GM12872 (cell line): ENCODE data around the gene CAMK1D.

ENCODE experiments used
- TF ChIP-seq, protein P1 (sequence below): IDR thresholded peaks from 3 replicates; pipeline ENCODE4 v1.5.1; 2011; ENCODE audit warnings: low read depth, mild to moderate bottlenecking, low read length, moderate library complexity; ENCODE audit not compliant: insufficient read depth

CAMK1D gene

DNA sequence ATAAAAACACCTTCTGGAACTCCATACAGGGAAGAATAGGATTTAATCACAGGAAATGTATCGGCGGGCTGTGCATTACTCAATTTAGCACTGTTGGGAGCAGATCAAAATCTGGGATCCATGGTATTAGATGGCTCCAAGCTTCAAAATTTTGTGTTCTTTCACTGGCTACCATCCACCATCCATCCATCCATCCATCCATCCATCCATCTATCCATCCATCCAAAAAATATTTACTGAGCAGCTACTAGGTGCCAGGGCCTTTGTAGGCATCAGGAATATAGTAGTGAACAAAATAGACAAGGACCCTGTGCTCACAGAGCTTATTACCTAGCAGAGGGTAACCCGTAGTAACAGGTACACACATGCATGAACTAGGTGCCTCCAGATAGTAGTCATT lies 372.0 kb downstream of the CAMK1D start:
- TF ChIP-seq, protein P1, sequence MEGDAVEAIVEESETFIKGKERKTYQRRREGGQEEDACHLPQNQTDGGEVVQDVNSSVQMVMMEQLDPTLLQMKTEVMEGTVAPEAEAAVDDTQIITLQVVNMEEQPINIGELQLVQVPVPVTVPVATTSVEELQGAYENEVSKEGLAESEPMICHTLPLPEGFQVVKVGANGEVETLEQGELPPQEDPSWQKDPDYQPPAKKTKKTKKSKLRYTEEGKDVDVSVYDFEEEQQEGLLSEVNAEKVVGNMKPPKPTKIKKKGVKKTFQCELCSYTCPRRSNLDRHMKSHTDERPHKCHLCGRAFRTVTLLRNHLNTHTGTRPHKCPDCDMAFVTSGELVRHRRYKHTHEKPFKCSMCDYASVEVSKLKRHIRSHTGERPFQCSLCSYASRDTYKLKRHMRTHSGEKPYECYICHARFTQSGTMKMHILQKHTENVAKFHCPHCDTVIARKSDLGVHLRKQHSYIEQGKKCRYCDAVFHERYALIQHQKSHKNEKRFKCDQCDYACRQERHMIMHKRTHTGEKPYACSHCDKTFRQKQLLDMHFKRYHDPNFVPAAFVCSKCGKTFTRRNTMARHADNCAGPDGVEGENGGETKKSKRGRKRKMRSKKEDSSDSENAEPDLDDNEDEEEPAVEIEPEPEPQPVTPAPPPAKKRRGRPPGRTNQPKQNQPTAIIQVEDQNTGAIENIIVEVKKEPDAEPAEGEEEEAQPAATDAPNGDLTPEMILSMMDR, result no peak

DNA sequence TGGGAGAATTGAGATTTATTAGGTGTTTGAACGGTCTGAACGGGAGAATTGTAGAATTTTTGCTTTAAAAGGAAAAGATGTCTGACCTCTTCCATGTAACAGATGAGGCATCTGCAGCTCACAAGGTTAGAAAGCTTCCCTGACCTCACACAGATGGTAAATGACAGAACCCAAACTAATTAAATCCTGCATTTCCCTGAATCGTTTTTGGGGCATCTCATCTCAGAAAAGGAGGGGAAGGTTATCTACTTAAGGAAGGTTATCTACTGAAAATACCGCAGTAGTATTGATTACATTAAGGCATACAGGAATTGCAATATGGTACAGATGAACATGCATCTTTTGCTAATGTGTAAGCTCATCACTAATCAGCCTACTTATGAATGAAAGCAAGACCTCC lies 373.9 kb downstream of the CAMK1D start:
- TF ChIP-seq, protein P1, result no peak

DNA sequence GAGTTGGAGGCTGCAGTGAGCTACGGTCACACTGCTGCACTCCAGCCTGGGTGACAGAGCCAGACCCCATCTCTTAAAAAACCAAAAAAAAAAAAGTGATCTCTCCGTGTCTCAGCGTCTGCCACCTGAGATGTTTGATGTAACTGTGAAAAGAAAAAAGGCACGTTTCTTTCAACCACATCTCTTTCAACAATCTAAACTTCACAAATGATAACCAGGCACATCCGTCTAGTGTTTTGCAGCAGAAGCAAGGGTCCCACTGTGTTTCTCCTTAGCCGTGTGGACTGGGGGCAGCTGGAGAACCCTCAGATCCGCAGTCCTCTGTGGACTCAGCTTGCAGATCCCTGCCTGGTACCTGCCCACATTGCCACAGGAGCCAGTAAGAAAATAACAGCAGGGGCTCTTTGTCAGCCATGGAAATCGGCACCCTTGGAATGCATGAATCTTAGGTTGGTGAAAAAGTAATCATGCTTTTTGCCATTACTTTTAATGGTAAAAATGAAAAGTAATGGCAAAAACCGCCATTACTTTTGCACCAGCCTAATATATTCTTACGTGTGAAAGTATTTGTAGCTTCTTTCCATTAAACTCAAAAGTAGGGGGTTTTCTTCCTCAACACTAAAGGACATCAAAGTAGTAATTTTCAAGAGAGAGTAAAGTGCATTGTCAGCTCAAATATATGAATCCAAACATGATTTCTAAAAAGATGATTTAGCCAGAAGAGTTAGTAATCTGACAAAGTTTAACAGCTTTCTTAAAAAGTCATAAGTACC lies 375.6 kb downstream of the CAMK1D start:
- TF ChIP-seq, protein P1, result no peak

DNA sequence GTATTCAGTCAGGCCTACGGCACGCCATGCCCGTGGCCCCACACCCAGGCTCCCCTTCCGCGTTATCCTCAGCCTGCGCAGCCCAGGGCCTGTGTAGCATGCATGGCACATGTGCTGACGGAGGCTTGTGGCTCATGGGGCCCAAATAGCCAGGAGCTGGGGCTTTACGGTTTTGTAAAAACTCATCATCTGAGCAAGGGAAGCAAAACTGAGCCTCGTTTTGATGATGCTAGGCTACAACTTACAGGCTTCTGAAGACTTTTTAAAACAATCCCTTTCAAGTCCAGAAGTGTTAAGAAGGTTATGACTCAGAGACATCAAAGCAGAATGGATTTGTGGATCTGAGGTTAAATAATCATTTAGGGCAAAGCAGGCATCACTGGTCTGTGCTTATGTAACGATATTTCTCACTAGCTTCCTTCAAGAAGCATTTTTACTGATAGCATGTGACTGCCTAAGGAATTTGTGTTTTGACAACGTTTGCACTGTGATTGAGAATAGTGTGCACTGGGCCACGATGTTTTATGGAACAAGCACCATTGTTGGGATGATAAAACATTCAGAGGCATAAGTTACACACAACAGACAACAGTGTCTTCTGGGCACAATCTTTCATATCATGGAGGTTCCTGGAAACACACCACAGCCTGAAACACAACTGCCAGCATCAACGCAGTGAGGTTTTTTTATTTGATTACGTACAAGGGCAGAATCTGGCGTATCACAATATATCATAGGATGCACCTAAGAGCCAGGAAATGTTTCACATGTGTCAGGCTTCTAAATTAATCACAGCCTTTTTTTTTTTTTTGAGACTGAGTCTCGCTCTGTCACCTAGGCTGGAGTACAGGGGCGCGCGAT lies 377.9 kb downstream of the CAMK1D start:
- TF ChIP-seq, protein P1, result no peak

DNA sequence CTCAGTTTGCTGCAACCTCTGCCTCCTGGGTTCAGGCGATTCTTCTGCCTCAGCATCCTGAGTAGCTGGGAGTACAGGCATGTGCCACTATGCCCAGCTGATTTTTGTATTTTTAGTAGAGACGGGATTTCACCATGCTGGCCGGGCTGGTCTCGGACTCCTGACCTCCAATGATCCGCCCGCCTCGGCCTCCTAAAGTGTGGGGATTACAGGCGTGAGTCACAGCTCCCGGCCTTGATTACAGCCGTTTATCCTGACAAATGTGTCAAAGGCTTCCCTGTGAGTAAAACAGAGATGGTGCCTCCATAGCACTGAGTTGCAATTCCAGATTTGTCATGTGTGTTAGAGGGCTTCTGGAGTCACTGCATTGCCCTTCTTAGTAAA lies 378.5 kb downstream of the CAMK1D start:
- TF ChIP-seq, protein P1, result no peak

DNA sequence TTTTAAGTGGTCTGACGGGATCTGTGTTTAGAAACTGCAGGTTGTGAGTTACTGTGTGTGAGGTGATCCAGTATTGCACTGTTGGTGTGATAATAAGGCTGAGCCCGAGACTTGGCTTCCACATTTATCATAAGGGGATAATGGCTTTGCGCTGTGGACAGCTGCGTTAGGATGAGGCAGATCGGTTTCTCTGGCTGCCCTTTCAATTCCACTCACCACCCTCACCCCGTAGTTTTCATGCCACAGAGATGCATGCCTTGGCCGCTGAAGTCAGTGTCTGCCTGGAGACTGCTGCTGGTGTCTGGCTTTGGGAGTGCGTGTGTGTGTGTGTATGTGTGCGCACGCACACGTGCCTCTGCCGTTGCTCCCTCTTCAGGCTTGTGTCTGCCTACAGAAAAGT lies 379.1 kb downstream of the CAMK1D start:
- TF ChIP-seq, protein P1, result no peak

DNA sequence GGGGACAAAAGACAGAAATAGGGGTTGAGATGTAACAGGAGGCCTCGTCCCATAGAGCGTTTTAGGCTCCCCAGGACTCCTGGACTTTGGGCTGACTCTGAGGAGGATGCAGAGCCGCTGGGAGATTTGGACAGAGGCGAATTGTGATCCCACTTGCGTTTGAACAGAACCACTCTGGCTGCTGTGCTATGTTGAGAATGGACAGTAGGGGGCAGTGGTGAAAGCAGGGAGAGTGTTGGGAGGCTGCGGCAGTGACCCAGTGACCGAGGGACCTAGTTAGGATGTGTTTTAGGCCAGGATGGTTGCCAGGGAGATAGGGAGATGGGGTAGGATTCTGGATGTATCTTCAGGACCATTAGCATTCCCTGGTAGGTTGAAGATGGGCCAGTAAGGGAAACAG lies 380.5 kb downstream of the CAMK1D start:
- TF ChIP-seq, protein P1, result peak; percentile 45; the same call in 2 of the 3 replicates
